ENCODE results near the gene IFT172. TPM values are rescaled to one million over a fixed set of nuclear protein-coding genes. Genes with fewer than 3 reads are reported as not detected.

The IFT172 gene
- polyA plus RNA-seq, 3 donors, result 39.1 to 44.9 (median 39.8) TPM

Other genes starting within 250 kb of the IFT172 start
- 1 to 10 TPM; 4.4 to 6.0 (median 5.5) TPM for gene SLC30A3, start 226.7 kb downstream of the IFT172 start, polyA plus RNA-seq (ENCODE audit: insufficient read length in 3 of 3)
- under 1 TPM; 0.47 to 0.76 (median 0.58) TPM for gene DNAJC5G, start 214.3 kb downstream of the IFT172 start, polyA plus RNA-seq (ENCODE audit: insufficient read length in 3 of 3)
- 1 to 10 TPM; 3.2 to 3.9 (median 3.6) TPM for gene TRIM54, start 207.3 kb downstream of the IFT172 start, polyA plus RNA-seq (ENCODE audit: insufficient read length in 3 of 3)
- gene UCN, start 181.3 kb downstream of the IFT172 start, polyA plus RNA-seq (ENCODE audit: insufficient read length in 3 of 3), result under 1 TPM; 0.19 to 0.59 (median 0.36) TPM
- 10 to 100 TPM; 70.9 to 85.0 (median 77.1) TPM for gene MPV17, start 166.6 kb downstream of the IFT172 start, polyA plus RNA-seq (ENCODE audit: insufficient read length in 3 of 3)
- 10 to 100 TPM; 64.5 to 71.2 (median 67.7) TPM for gene GTF3C2, start 133.0 kb downstream of the IFT172 start, polyA plus RNA-seq (ENCODE audit: insufficient read length in 3 of 3)
- 10 to 100 TPM; 50.9 to 55.0 (median 51.2) TPM for gene EIF2B4, start 119.4 kb downstream of the IFT172 start, polyA plus RNA-seq (ENCODE audit: insufficient read length in 3 of 3)
- gene SNX17, start 119.1 kb downstream of the IFT172 start, polyA plus RNA-seq (ENCODE audit: insufficient read length in 3 of 3), result 100 to 1,000 TPM; 100 to 114 (median 106) TPM
- 10 to 100 TPM; 16.9 to 19.1 (median 16.9) TPM for gene ZNF513, start 109.0 kb downstream of the IFT172 start, polyA plus RNA-seq (ENCODE audit: insufficient read length in 3 of 3)
- gene PPM1G, start 80.2 kb downstream of the IFT172 start, polyA plus RNA-seq (ENCODE audit: insufficient read length in 3 of 3), result 100 to 1,000 TPM in 2 of 3 donors, 10 to 100 TPM in 1; 95.5 to 109 (median 103) TPM
- gene NRBP1, start 61.1 kb downstream of the IFT172 start, polyA plus RNA-seq (ENCODE audit: insufficient read length in 3 of 3), result 100 to 1,000 TPM; 126 to 135 (median 130) TPM
- gene KRTCAP3, start 47.4 kb downstream of the IFT172 start, polyA plus RNA-seq (ENCODE audit: insufficient read length in 3 of 3), result 1 to 10 TPM; 5.6 to 8.1 (median 6.5) TPM
- gene FNDC4, start 5.5 kb upstream of the IFT172 start, polyA plus RNA-seq (ENCODE audit: insufficient read length in 3 of 3), result 1 to 10 TPM; 7.4 to 8.2 (median 7.6) TPM
- not detected for gene GCKR, start 7.1 kb upstream of the IFT172 start, polyA plus RNA-seq (ENCODE audit: insufficient read length in 3 of 3)
- 10 to 100 TPM; 80.9 to 89.1 (median 83.2) TPM for gene ZNF512, start 93.3 kb upstream of the IFT172 start, polyA plus RNA-seq (ENCODE audit: insufficient read length in 3 of 3)
- gene CCDC121, start 139.3 kb upstream of the IFT172 start, polyA plus RNA-seq (ENCODE audit: insufficient read length in 3 of 3), result 10 to 100 TPM; 13.0 to 14.1 (median 13.9) TPM
- 10 to 100 TPM; 63.9 to 69.7 (median 67.3) TPM for gene GPN1, start 139.3 kb upstream of the IFT172 start, polyA plus RNA-seq (ENCODE audit: insufficient read length in 3 of 3)
- gene SUPT7L, start 173.9 kb upstream of the IFT172 start, polyA plus RNA-seq (ENCODE audit: insufficient read length in 3 of 3), result 10 to 100 TPM; 51.1 to 57.4 (median 53.9) TPM
- gene SLC4A1AP, start 174.1 kb upstream of the IFT172 start, polyA plus RNA-seq (ENCODE audit: insufficient read length in 3 of 3), result 10 to 100 TPM; 32.5 to 33.6 (median 33.6) TPM

Data from right renal cortex interstitium (tissue), 3 donors.